ENCODE data around the gene SOS1.

Gene SOS1

GRCh38 chr2:39150102-39150562, 29.3 kb upstream of the SOS1 start:
- peaks cover 0 to 4% of the 10 kb centered on the region in 2 experiments for H3K36me3 ChIP-seq (ENCODE audit: control insufficient read depth in 1 of 2, insufficient read depth in 2 of 2, low read depth in 1 of 2, low read length in 2 of 2)
- H3K23ac ChIP-seq (ENCODE audit: low read length in 2 of 2): no peak overlapping the region
- H3K79me1 ChIP-seq (replicated peaks; ENCODE audit: low read length, poor library complexity, severe bottlenecking): no peaks in the 10 kb centered on the region
- no peak overlapping the region for H2AFZ ChIP-seq (ENCODE audit: low read depth, low read length)
- H2BK15ac ChIP-seq (ENCODE audit: low read depth, poor library complexity, severe bottlenecking): no peak overlapping the region
- no peak for DNase-seq
- no peak overlapping the region for H3K4ac ChIP-seq (ENCODE audit: low read depth in 1 of 2, low read length in 2 of 2)
- H3K4me2 ChIP-seq (ENCODE audit: low read length, poor library complexity, severe bottlenecking): no peak overlapping the region
- peak overlapping the region in 1 of 2 experiments; percentile 8 for H3K14ac ChIP-seq (ENCODE audit: low read length in 2 of 2)
- no peak overlapping the region for H3K9ac ChIP-seq (ENCODE audit: low read length)
- no peak overlapping the region for H2BK120ac ChIP-seq (ENCODE audit: low read depth, low read length)
- no peak overlapping the region for H3K4me3 ChIP-seq (ENCODE audit: insufficient read depth in 1 of 2, low read depth in 1 of 2, low read length in 2 of 2)
- H3K9me3 ChIP-seq (ENCODE audit: control insufficient read depth, low read length): no peaks in the 10 kb centered on the region
- H2BK5ac ChIP-seq (ENCODE audit: low read depth, low read length, poor library complexity, severe bottlenecking): no peak overlapping the region
- H4K8ac ChIP-seq (ENCODE audit: low read length): no peak overlapping the region
- H2BK12ac ChIP-seq (ENCODE audit: low read length in 2 of 2): no peak overlapping the region
- 100% methylated on average over 5 of the region's 6 CpGs for WGBS
- H4K91ac ChIP-seq (ENCODE audit: low read length): no peak overlapping the region
- no peaks in the 10 kb centered on the region for H3K27me3 ChIP-seq (ENCODE audit: control insufficient read depth in 1 of 2, insufficient read depth in 1 of 2, low read length in 2 of 2)
- no peaks in the 10 kb centered on the region for H3K4me1 ChIP-seq (ENCODE audit: control insufficient read depth, insufficient read depth, low read depth, low read length)
- H3K18ac ChIP-seq (ENCODE audit: low read depth in 1 of 2, low read length in 2 of 2): no peak overlapping the region
- H2AK5ac ChIP-seq (ENCODE audit: low read length, severe bottlenecking): no peak overlapping the region
- H3K27ac ChIP-seq (ENCODE audit: low read length, poor library complexity, severe bottlenecking): no peak overlapping the region

GRCh38 chr2:39146630-39147029, 25.8 kb upstream of the SOS1 start:
- Histone ChIP-seq H3K4me3 (ENCODE audit: insufficient read depth in 1 of 2, low read depth in 1 of 2, low read length in 2 of 2) (no peak overlapping the region), H2AFZ (ENCODE audit: low read depth, low read length) (no peak overlapping the region), H3K4me1 (ENCODE audit: control insufficient read depth, insufficient read depth, low read depth, low read length) (no peaks in the 10 kb centered on the region), H3K9ac (ENCODE audit: low read length) (no peak overlapping the region), H2BK120ac (ENCODE audit: low read depth, low read length) (no peak overlapping the region), H3K9me3 (ENCODE audit: control insufficient read depth, low read length) (no peaks in the 10 kb centered on the region), H2BK15ac (ENCODE audit: low read depth, poor library complexity, severe bottlenecking) (no peak overlapping the region), H3K27ac (ENCODE audit: low read length, poor library complexity, severe bottlenecking) (no peak overlapping the region), H2BK12ac (ENCODE audit: low read length in 2 of 2) (no peak overlapping the region), H4K91ac (ENCODE audit: low read length) (no peak overlapping the region), H2BK5ac (ENCODE audit: low read depth, low read length, poor library complexity, severe bottlenecking) (no peak overlapping the region), H3K18ac (ENCODE audit: low read depth in 1 of 2, low read length in 2 of 2) (no peak overlapping the region), H3K14ac (ENCODE audit: low read length in 2 of 2) (no peak overlapping the region), H3K4me2 (ENCODE audit: low read length, poor library complexity, severe bottlenecking) (no peak overlapping the region), H3K79me1 (replicated peaks; ENCODE audit: low read length, poor library complexity, severe bottlenecking) (no peaks in the 10 kb centered on the region), H2AK5ac (ENCODE audit: low read length, severe bottlenecking) (no peak overlapping the region), H3K4ac (ENCODE audit: low read depth in 1 of 2, low read length in 2 of 2) (no peak overlapping the region), H3K23ac (ENCODE audit: low read length in 2 of 2) (no peak overlapping the region), H3K36me3 (ENCODE audit: control insufficient read depth in 1 of 2, insufficient read depth in 2 of 2, low read depth in 1 of 2, low read length in 2 of 2) (peaks cover 0 to 4% of the 10 kb centered on the region in 2 experiments), H4K8ac (ENCODE audit: low read length) (no peak overlapping the region), H3K27me3 (ENCODE audit: control insufficient read depth in 1 of 2, insufficient read depth in 1 of 2, low read length in 2 of 2) (no peaks in the 10 kb centered on the region)
- no peak for DNase-seq

- Histone ChIP-seq H2AFZ (ENCODE audit: low read depth, low read length) (no peak overlapping the region), H3K79me1 (replicated peaks; ENCODE audit: low read length, poor library complexity, severe bottlenecking) (no peaks in the 10 kb centered on the region), H3K4me1 (ENCODE audit: control insufficient read depth, insufficient read depth, low read depth, low read length) (no peaks in the 10 kb centered on the region), H2BK120ac (ENCODE audit: low read depth, low read length) (no peak overlapping the region), H3K4me2 (ENCODE audit: low read length, poor library complexity, severe bottlenecking) (no peak overlapping the region), H3K4ac (ENCODE audit: low read depth in 1 of 2, low read length in 2 of 2) (no peak overlapping the region), H2AK5ac (ENCODE audit: low read length, severe bottlenecking) (no peak overlapping the region), H3K27ac (ENCODE audit: low read length, poor library complexity, severe bottlenecking) (no peak overlapping the region), H2BK12ac (ENCODE audit: low read length in 2 of 2) (peak overlapping the region in 1 of 2 experiments; percentile 33), H3K4me3 (ENCODE audit: insufficient read depth in 1 of 2, low read depth in 1 of 2, low read length in 2 of 2) (no peak overlapping the region), H3K14ac (ENCODE audit: low read length in 2 of 2) (no peak overlapping the region), H3K36me3 (ENCODE audit: control insufficient read depth in 1 of 2, insufficient read depth in 2 of 2, low read depth in 1 of 2, low read length in 2 of 2) (peaks cover 0 to 4% of the 10 kb centered on the region in 2 experiments), H3K23ac (ENCODE audit: low read length in 2 of 2) (no peak overlapping the region), H2BK5ac (ENCODE audit: low read depth, low read length, poor library complexity, severe bottlenecking) (no peak overlapping the region), H4K8ac (ENCODE audit: low read length) (no peak overlapping the region), H4K91ac (ENCODE audit: low read length) (no peak overlapping the region), H3K27me3 (ENCODE audit: control insufficient read depth in 1 of 2, insufficient read depth in 1 of 2, low read length in 2 of 2) (no peaks in the 10 kb centered on the region), H3K18ac (ENCODE audit: low read depth in 1 of 2, low read length in 2 of 2) (no peak overlapping the region), H2BK15ac (ENCODE audit: low read depth, poor library complexity, severe bottlenecking) (no peak overlapping the region), H3K9ac (ENCODE audit: low read length) (no peak overlapping the region), H3K9me3 (ENCODE audit: control insufficient read depth, low read length) (no peaks in the 10 kb centered on the region)
- 87% methylated on average over 3 of the region's 3 CpGs for WGBS
- DNase-seq: no peak
These were observed 25.1 kb upstream of the SOS1 start for GRCh38 chr2:39145906-39146421.

GRCh38 chr2:39144416-39144815, 23.6 kb upstream of the SOS1 start:
- no peak overlapping the region for H3K4me2 ChIP-seq (ENCODE audit: low read length, poor library complexity, severe bottlenecking)
- H2AFZ ChIP-seq (ENCODE audit: low read depth, low read length): no peak overlapping the region
- H4K8ac ChIP-seq (ENCODE audit: low read length): no peak overlapping the region
- no peaks in the 10 kb centered on the region for H3K4me1 ChIP-seq (ENCODE audit: control insufficient read depth, insufficient read depth, low read depth, low read length)
- 96% methylated on average over 5 of the region's 5 CpGs for WGBS
- H3K14ac ChIP-seq (ENCODE audit: low read length in 2 of 2): no peak overlapping the region
- H3K4me3 ChIP-seq (ENCODE audit: insufficient read depth in 1 of 2, low read depth in 1 of 2, low read length in 2 of 2): no peak overlapping the region
- H3K36me3 ChIP-seq (ENCODE audit: control insufficient read depth in 1 of 2, insufficient read depth in 2 of 2, low read depth in 1 of 2, low read length in 2 of 2): no peaks in the 10 kb centered on the region
- no peak overlapping the region for H2BK120ac ChIP-seq (ENCODE audit: low read depth, low read length)
- no peak overlapping the region for H3K18ac ChIP-seq (ENCODE audit: low read depth in 1 of 2, low read length in 2 of 2)
- no peak for DNase-seq
- no peak overlapping the region for H2AK5ac ChIP-seq (ENCODE audit: low read length, severe bottlenecking)
- H3K27me3 ChIP-seq (ENCODE audit: control insufficient read depth in 1 of 2, insufficient read depth in 1 of 2, low read length in 2 of 2): no peaks in the 10 kb centered on the region
- no peaks in the 10 kb centered on the region for H3K79me1 ChIP-seq (replicated peaks; ENCODE audit: low read length, poor library complexity, severe bottlenecking)
- H2BK5ac ChIP-seq (ENCODE audit: low read depth, low read length, poor library complexity, severe bottlenecking): no peak overlapping the region
- H2BK15ac ChIP-seq (ENCODE audit: low read depth, poor library complexity, severe bottlenecking): no peak overlapping the region
- H3K4ac ChIP-seq (ENCODE audit: low read depth in 1 of 2, low read length in 2 of 2): no peak overlapping the region
- H2BK12ac ChIP-seq (ENCODE audit: low read length in 2 of 2): no peak overlapping the region
- no peak overlapping the region for H3K9ac ChIP-seq (ENCODE audit: low read length)
- no peak overlapping the region for H3K27ac ChIP-seq (ENCODE audit: low read length, poor library complexity, severe bottlenecking)
- H3K9me3 ChIP-seq (ENCODE audit: control insufficient read depth, low read length): no peaks in the 10 kb centered on the region
- H3K23ac ChIP-seq (ENCODE audit: low read length in 2 of 2): no peak overlapping the region
- H4K91ac ChIP-seq (ENCODE audit: low read length): no peak overlapping the region
